Left renal cortex interstitium (tissue), 4 donors: ENCODE data around the gene PAOX. TPM values are rescaled to one million over a fixed set of nuclear protein-coding genes. Genes with fewer than 3 reads are reported as not detected.

Experiments
- DNase-seq, 4 donors: peaks; one replicate each; pipeline ENCODE4 v3.0.0-alpha.2; 2013; ENCODE audit warnings: low read depth in 4 of 4, low spot score in 2 of 4, missing footprints in 1 of 4
- polyA plus RNA-seq, 4 donors: library from polyadenylated mRNA; unstranded; fragments of 120-200 nt; gene quantifications; one replicate each; pipeline ENCODE4 v1.2.1, GENCODE V29; 2013; ENCODE audit not compliant: insufficient read length in 4 of 4

PAOX gene
- polyA plus RNA-seq, 4 donors = 6.2 to 10.0 (median 6.4) TPM

DNA sequence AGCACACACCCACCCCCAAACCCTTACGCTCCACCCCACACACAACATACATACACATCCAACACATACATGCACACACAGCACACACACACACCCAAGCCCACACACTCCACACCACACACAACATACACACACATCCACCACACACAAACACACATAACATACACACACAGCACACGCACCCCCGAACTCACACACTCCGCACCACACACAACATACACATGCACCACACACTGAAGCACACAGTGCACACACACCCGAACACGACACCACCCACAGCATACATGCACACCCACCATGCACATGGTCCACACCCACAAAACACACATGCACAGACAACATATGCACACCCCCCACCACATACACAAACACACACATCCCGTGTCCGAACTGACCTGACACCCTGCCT lies 29.9 kb upstream of the PAOX start:
- no peak for DNase-seq

DNA sequence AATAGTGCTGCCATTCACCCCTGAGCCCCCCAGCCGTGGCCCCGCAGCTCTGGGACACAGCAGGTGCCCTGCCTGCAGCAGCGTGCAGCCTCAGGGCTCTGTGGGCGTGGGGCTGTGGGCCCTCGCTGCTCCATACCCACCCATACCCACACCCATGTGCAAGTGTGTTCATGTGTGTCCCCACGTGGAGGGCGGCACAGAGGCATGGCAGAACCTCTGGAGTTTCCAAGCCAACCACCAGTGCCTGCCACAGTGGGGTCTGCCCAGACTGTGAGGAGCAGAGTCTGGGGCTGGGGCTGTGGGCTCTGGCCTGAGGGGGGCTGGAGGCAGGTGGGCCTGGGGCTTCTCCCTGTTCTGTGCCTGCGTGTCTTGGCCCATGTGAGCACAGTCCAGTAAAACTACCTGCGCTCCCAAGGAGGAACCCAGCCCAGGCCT lies 29.5 kb upstream of the PAOX start:
- DNase-seq = no peak

DNA sequence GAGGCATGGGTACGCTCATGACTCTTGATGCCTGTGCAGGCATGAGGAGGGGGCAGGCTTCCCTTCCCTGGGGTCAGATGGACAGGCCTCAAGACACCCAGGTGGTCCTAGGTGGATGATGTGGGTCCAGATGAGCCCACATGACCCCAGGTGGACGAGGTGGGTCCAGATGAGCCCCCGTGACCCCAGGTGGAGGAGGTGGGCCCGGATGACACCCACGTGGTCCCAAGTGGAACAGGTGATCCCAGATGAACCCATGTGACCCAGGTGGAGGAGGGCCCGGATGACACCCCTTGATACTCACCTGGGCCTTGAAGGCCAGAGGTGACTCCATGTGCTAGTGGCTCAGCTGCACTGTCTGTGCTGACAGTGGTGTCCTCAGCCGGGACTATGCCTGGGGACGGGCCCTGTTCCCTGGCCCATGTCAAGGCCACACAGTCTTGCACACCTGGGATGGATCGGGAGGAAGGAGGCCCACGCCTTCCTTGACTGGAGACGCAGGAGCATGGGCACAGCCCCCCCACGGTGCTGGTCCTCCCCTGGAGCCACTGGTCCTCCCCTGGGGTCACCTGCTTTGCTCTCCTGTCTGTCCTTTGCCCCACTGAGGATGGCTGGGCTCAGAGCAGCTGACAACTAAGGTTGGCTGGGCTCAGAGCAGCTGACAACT lies 28.6 kb upstream of the PAOX start:
- DNase-seq = no peak

DNA sequence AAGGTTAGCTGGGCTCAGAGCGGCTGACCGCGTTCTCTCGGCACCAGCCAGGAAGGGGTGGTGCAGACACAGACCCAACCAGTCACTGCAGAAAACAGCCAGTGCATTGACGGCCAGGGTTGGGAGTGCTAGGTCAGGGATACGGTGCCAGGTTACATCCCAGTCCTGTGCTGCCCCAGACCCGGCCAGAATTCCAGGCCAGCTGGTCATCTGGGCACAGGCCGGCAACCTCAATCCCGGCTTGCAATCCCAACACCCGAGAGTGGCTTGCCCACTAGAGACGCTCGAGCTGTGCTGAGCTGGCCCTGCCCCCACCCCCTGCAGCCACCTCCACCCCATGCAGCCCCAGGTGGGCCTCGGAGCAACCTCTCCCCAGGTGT lies 28.1 kb upstream of the PAOX start:
- no peak for DNase-seq

GRCh38 chr10:133351408-133352318 lies 27.4 kb upstream of the PAOX start:
- DNase-seq = no peak

DNA sequence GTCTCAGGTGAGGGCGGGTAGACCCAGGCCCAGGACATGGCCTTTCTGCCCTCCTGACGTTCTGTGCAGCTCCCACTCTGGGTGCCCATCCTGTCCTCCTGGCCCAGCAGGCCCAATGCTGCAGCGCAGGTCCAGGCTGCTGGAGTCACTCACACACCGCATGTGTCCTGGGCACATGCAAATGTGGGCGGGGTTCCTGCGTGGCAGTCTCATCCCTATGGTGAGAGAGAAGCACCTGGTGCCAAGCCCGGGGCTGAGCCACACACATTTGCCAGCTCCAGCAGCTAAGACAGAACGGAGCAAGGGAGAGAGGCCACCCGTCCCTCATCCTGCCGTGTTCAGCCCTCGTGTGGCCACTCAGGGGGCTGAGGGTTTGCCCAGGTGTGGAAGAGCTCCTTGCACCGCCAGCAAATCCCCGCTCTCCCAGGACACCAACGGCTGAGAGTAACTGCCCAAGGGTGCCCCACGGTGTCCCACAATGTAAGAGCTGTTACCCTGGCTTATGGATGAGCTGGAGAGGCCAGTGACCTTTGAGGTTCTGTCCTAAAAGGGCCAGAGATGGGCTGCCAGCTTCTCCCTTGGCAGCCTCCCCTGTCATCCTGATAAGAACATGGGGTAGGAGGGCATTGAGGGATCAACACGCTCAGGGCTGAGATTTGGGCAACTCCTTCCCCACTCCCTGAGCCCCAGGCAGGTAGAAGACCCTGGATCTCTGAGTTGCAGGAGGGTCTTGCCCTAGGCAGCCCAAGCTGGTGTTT lies 25.7 kb upstream of the PAOX start:
- DNase-seq = no peak

GRCh38 chr10:133353988-133354605 lies 25.0 kb upstream of the PAOX start:
- DNase-seq = no peak

DNA sequence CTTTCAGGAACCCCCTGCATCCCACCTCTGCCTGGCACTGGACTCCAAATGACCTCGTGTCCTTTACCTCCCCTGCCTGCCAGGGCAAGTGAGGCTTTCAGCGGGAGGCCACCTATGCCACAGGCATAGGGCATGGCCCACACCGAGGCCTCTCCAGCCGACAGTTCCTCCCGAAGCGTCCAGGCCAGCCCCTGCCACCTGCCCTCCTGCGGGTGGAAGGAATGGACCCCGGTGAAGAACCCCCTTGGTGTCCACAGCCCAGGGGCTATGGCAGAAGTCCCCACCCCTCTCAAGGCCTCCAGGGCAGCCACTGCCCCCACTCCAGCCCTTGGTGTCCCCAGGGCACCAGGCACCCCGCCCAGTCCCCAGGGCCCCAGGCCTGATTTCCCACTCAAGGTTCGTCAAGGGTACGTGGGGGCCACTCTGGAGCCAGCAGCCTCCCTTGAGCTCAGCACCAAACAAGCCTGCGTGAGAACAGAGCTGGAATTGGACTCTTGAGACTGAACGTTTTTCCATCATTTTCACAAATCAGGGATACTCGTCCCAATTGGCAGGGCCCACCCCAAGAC lies 24.3 kb upstream of the PAOX start:
- no peak for DNase-seq

DNA sequence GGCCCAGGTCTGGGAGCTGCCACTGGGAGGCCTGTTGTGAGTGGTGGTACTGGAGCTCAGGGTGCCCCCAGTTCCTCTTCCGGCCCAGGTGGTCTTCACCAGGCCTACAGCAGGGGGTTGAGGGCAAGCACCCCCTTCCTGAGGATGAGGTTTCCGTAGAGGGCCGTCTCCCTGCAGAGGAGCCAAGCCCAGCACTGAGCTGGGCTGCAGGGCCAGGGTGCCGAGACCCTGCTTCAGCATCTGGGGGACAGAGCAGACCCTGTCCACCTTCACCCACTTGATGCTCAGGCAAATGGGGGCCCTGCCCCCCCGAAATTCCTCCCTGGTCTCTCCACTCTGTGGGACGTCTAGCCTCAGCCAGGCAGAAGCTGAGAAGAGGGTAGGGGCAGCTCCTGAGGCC lies 23.8 kb upstream of the PAOX start:
- DNase-seq = no peak

GRCh38 chr10:133355991-133356390 lies 23.1 kb upstream of the PAOX start:
- DNase-seq = no peak

GRCh38 chr10:133356549-133357284 lies 22.3 kb upstream of the PAOX start:
- no peak for DNase-seq

DNA sequence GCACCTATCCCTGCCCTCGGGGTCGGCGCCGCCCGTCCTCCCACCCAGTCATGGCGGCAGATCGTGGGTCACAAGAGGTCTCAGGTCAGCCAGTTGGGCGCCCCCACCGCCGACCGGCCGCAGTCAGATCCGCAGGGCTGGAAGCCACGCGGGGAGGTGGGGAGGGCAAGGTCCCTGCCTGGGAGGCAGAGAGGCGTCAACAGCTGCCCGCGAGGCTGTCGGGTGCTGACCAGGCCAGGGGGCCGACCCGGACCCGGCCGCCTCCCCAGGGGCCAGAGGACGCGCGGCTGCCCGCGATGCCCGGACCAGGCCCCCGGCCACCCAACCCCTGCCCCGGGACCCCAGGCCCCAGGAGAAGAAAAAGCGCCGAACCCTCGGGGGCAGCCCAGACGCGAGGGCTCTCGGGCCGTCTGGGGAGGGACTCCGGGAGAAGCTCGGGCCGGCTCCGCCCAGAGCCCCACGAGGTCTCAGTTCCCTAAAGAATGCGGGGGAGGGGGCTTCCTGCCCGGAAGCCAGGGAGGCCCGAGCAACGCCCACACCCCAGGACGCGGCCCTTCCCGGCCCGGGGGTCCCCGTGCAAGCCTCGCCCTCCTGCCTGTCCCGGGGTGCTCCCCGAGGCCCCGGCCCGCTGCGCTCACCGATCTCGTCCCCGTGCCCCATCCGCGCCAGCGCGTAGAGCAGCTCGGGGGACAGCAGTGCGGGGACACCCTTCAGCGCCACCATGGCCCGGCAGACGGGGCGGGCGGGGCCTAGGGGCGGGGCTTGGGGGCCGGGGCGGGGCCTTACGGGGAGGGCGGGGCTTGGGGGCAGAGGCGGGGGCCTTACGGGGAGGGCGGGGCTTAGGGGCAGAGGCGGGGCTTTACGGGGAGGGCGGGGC lies 21.5 kb upstream of the PAOX start, which contains the start of gene FUOM:
Gene FUOM, minus strand, starts transcription at position 735 of the 877 bp plus-strand sequence. Its CDS starts 12 bp downstream, at position 723.
- peak in 1 of 4 donors; percentile 72 for DNase-seq

- no peak for DNase-seq
These were observed 20.7 kb upstream of the PAOX start for GRCh38 chr10:133358162-133358924.

DNA sequence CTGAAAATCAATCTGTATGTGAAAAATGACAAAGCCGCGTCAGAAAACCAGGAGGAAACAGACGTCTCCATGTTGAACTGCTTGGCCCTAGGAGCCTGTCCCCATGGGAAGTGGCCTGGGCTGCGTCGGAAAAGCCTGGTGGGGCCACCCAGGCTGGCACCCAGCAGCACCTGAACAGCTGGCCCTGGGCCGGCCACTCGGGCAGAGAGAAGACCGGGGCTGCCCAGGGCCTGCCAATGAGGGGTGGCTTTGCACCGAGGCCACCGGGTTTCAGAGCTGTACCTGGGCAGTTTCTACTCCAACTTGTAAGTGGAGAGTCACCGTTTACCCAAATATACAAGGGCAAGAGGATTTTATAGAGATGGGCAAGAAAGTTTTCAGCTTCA lies 20.1 kb upstream of the PAOX start:
- no peak for DNase-seq

GRCh38 chr10:133359554-133359971 lies 19.5 kb upstream of the PAOX start:
- DNase-seq = no peak

GRCh38 chr10:133359972-133360610 lies 19.0 kb upstream of the PAOX start:
- no peak for DNase-seq

GRCh38 chr10:133361227-133361626 lies 17.8 kb upstream of the PAOX start:
- no peak for DNase-seq
